Superior temporal gyrus (tissue), 1 donor: Measurements from ENCODE around the gene STC2.
"Not testable (repeated sequence)": the region's sequence is repeated elsewhere in the genome, so short reads cannot be mapped to it uniquely, and the experiment has no call there.

Source experiments
- DNase-seq: peaks from one replicate; pipeline ENCODE4 v3.0.0-alpha.2; 2016; ENCODE audit errors: extremely low spot score

STC2 gene, protein sequence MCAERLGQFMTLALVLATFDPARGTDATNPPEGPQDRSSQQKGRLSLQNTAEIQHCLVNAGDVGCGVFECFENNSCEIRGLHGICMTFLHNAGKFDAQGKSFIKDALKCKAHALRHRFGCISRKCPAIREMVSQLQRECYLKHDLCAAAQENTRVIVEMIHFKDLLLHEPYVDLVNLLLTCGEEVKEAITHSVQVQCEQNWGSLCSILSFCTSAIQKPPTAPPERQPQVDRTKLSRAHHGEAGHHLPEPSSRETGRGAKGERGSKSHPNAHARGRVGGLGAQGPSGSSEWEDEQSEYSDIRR

DNA sequence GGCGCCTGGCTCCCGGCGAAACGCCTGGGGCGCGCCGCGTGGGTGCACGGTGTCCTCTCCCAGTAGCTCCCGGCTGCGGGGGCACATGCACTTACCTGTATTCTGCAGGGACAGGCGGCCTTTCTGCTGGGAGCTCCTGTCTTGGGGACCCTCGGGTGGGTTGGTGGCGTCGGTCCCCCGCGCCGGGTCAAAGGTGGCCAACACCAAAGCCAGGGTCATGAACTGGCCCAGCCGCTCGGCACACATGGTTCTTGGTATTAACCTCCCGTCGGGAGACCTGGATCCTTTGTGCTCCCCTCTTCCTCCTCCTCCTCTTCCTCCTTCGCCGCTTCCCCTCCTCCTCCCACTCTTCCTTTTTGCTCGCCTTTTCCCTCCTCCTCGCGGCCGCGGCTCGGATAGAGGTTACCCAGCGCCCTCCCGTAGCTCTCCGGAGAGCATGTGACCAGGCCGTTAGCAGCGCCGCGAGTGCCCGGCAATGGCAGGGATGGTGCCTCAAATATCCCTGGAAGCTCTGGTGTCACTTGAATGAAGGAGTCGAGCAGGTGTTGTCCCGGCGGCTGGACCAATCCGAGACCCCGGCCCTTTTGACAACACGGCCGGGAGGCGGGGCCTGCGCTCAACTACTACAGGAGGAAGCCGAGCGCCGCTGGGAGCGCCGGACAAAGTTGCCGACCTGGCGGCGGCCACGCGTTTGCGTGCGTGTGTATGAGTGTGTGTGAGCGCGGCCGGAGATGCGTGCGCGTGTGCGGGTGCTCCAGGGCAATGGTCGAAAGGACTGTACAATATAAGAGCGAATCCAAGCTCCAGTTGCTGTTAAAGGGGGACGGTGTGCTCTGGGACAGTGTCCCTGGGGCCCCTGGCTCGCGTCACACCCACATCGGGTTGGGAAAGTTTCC, at the start of gene STC2:
Gene STC2 (minus strand): TSS at position 467 of the 896 bp plus-strand sequence. CDS start 221 bp downstream, at position 246.
- DNase-seq, result no peak

DNA sequence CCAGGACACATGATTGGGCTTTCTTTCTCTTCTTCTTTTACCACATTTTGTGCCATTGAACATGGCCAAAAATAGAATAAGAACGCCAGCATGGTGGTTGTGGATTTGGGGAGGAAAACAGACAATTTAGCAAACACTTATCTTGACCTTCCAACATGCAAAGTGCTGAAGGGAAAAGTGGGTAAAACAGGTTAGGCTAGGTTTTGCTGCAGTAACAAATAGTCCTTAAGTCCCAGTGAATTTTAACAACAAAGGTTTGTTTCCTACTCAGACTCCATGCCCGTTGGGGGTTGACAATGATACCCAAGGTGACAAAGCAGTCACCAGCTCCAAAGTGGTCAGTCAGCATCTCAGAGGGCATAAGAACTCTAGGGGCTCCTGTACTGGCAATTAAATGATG, 43.2 kb upstream of the STC2 start:
- no peak for DNase-seq

DNA sequence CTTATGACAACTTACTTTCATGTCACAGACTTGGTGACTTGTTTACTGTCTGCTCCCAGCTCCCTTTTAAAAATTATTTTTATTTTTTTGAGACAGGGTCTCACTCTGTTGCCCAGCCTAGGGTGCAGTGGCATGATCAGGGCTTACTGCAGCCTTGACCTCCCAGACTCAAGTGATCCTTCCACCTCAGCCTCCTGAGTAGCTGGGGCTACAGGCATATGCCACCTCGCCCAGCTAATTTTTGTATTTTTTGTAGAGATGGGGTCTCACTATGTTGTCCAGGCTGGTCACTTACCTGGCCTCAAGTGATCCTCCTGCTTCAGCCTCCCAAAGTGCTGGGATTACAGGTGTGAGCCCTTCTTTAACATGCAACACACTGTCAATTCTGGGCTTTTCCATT, 35.2 kb upstream of the STC2 start:
- not testable (repeated sequence) for DNase-seq

DNA sequence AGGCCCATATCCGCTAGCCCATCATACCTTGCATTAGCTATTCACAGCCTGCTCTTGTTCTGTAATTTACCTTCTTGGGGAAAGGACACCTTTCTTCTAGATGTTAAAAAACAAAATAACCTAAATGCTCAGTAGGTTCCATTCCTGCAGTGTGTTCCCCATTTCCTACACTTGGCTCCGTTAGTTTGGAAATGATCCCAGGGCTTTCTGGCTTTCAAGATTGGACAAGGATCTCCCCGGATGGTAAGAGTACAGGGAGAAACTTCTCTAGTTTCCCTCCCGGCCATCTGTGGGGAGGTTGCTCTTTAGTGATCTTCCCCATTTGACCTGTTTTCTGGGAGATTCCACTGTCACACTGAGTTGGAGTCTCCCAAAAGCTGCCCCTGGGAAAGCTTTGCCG, 27.3 kb upstream of the STC2 start:
- no peak for DNase-seq

DNA sequence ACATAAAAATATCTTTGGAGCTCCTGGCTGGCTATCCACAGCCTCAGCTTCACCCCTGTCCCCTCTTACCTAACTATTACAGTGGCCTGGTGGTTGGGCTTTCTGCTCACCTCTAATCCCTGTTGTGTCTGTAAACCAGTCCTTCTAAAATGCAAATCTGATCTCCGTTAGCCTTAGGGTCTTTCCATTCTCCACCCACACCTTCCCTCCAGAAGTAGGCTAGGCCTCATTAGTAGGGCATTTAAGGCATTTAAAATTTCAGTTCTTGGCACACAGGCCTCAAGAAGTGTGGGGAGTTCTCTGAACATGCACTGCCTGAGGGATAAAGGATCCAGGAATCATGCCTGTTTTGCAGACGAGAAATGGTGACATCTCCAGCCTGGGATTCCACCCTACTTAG, 26.4 kb upstream of the STC2 start:
- no peak for DNase-seq

DNA sequence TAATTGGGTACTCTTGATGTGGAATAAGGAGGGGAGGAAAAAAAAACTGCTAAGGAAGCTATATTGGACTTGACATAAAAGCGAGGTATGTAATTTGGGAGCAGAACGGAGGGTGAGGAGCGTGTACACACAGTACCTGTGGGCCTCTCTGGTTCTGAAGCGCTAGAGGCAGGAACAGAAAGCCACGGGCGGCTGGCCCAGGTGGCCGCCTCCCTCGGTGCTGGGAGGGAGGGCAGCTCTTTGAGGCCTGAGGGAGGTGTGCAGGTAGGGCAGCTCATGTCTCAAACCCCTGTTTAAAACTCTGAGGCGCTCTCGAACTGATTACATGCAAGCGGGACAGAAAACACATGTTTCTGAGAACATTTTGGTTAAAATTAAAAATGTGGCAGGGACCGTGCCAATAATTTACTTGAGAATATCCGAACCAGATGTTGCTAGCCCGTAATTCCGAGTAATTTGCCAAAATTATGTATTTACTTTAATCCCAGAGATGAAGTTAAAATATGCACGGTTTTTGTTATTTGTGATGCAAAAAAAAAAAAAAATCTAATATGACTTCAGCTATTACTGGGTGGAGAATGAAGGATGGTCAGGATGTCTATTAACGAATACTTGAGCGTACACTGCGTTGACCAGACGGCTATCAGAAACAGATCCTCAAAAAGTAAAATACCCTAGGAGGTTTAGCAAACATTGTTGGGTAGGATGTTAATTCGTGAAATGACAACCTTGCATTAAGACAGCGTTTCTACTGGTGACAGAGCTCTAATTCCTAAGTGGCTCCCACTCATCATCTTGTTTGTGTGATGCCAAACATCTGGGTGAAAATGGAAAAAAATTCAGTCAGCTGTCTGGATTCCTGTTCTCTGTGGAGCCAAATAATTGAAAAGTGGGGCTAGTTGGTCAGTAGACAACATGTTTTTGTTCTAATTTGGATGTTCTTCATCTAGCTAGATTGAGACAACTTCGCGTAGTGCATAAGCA, 24.4 kb upstream of the STC2 start:
- no peak for DNase-seq

DNA sequence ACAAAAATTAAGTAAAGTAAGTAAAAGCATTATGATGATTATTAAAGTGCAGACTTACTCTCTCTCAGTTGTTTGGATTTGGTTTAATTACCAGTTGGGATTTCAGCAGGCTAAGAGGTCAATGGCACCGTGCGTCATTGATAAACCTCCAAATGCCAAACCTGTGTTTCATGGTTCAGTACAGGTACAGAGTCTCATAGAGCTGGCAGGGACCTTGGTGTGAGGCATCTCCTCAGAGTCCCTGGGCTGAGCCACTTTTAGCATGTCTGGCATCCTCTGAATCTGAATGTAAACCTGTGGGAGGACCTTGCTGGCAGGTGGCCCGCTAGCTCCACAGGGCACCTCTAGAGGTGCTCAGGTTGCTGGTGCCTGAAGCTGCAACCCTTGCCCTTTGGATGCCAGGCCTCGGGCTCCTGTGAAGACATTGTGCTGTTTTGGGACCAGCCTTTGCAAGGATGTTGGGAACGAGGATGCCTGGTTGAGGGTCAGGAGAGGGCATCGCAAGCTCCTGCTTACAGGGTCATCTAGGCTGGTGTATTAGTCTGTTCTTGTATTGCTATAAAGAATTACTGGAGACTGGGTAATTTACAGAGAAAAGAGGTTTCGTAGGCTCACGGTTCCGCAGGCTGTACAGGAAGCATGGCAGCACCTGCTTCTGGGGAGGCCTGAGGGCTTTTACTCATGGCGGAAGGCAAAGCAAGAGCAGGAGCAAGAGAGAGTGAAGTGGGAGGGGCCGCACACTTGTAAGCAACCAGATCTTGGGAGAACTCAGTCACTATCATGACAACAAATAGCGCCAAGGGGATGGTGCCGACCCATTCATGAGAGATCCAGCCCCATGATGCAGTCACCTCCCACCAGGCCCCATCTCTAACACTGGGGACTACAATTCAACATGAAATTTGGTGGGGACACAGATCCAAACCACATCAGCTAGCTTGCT, 14.9 kb upstream of the STC2 start:
- DNase-seq, result no peak

DNA sequence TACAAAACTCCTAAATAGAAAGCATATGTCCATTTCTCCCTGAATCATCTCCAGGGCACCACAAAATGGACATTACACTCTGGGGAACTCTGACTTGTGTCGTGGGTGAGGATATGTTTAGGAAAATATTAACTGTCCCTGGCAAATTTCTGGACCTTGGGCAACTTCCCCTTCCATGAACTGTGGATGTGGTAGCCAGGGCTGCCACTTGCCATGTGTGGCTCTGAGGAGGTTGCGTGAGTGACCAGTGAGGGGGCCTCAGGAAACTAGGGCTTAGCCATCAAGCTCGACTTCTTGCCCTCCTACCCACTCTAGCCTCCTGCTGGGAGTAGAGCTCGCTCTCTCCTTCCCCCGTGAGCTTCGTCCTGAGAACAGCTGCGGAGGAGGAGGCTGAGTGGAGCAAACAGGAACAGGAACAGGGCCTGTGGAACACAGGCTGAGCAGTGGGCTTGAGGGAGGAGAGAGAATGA, 13.8 kb upstream of the STC2 start:
- no peak for DNase-seq

DNA sequence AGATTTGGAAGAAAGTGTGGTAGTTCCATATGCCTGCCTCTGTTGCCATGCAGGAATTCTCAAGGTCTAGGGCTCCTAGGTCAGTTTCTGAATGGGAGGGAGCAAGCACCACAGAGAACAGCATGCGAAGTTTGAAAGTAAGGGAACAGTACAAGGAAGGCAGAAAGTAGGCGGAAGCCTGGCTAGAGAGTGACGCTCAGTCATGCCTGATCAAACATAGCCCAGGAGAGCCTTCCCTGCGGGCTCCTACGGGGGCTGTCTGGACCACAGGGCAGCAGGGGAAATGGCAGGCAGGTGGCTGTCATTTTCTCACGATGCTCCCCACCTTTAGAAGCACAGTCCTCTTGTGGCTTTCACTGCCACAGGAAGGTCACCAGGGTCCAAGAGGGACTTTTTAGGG, 12.8 kb upstream of the STC2 start:
- DNase-seq, result no peak

DNA sequence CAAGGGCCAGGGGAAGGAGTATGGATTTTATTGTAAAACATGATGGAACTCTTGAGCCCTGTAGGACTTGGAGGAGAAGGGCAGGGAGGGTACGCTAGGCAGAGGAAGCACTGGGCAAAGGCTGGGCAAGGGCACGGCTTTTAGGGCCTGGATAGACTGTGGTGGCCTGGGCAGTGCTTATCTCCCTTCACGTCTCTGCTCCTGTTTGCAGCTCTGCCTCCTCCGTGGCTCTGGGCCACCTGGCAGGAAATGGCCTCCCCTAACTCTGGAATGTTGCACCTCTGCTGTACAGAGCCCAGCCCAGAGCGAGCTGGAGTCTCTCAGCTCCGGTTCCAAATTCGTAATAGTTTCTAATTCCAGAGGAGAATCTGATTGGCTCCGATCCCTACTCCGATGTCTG, 12.2 kb upstream of the STC2 start:
- DNase-seq, result no peak

DNA sequence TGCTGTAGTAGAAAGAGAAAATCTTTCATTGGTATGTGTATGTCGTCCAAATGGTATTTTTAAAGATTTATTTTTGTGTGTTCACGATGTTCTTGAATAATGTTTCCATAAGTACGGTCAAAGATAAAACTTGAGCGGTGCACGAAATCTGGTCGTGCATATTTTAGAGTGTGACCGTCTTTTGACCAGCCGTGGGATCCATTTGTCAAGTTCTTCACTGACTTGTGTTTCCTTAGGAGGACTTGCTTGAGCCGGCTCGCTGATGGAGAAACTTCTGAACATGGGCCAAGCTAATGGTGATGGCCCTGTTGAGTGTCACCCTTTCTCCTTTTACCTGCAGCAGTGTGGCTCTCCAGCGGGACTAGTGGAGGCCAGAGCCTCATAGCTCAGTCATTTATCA, 11.1 kb upstream of the STC2 start:
- DNase-seq, result no peak

DNA sequence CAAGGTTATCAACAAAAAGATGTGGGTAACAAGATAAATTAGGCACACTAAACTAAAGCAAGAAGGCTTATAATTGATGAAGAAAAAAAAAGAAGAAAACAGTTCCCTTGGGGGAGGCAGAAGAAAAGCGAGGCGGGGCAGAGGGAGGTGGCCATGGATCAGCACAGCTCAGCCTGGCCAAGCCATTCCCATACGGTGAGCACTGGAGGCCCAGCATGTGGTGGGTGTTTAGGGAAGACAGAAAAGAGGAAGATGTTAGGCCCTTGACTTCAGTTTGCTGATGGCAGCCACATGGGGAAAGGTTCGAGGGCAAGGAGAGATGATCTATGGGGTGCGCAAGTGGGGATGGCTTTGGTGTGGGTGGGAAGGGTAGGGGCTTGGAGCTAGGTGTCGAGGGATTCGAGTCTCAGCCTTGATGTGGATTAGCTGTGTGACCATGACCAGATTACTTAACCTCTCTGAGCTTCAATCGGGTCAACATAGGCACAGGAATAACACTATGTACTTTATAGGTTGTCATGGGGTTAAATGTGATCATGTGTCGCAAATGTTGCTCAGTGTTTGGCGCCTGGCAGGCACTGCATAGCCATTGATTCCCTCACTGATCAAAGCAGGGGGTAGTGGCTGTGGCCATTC, 10.3 kb upstream of the STC2 start:
- DNase-seq, result no peak

DNA sequence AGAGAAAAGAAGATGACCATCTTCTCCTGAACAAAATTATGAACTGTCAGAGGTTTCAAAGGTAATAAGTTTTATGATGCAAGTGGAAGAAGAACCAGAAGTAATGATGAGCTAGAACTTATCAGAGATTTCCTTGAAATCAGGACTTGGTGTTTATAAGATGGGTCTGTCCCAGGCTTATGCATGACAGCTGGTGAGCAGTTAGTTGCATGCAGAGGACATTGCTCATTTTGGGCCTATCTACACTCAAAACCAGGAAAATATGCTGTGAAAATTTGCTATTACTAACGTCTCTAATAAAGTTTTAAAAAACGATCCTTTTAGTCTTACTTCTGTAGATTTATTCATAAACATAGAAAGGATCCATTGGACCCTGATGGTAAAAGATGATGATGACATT, 6.6 kb upstream of the STC2 start:
- DNase-seq, result no peak

DNA sequence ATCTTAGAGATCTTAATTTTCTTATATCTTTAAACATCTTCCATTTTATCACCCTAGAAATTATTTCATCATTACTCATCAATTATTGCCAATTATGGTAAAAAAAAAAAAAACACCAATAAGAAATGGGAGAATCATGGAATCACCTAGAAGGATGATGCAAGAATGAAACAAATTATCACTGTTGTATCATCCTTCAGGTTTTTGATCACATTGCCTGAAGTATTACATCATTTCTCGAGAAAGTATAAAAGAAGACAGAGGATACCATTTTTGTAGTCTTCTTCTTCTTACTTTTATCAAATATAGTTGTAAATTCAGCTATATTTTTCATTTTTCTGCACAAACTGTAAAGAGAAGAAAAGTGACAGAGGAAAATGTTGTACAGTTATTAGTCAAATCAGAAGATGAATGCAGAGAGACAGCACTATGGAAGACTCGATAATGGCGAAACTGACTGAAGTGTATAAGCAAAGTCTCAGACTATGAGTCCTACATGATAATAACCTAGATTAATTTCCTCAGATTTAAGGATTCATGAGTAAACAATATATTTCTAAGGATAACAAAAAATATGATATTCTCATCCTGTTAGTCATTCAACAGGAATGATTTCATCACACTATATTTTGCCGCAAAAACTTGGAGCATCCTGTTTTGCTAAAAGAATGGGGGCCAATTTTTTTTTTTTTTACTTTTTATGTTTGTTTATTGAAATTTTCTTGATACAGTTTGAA, 5.9 kb upstream of the STC2 start:
- DNase-seq, result no peak

DNA sequence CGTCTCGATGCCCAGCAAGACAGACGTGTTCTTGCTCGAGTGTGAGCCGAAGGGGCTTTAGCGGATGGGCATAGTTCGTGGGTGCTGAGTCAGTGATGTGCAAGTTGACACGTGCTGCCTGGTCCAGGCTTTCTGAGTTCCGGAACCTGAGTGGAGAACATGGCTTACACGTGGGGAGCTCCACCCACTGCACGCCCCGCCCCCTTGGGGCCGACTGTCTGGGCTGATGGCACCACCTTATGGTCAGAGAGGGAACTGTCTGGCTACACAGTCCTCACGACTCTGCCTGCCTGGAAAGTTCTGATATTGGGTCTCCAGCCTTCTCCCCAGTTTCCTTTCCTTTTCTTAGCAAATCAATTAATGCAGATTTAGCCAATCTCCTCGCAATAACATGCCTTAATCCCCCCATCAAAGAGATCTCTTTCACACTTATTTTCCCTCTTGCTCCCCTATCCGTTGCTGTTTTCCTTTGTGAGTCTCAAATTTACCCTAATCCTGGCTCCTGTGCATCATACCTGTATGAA, 3.8 kb upstream of the STC2 start:
- DNase-seq, result peak; percentile 88

DNA sequence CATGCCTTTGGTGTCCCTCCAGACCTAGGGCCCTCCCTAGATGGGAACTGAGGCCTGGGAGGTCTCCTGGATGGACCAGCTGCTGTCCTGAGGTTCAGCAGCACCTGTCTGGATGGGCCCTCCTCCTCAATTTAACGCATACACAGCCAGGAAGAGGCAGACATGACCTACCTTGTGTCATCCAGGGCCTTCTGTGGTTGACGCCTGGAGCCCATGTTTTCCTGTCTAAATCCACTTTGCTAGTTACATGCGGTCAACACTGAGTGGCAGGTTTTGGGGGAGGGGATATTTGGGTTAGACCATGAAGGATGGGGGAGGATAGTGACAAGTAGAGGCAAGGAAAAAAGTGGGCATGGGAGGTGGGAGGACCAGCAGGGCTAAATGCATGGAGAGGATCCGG, 3.1 kb upstream of the STC2 start:
- no peak for DNase-seq

DNA sequence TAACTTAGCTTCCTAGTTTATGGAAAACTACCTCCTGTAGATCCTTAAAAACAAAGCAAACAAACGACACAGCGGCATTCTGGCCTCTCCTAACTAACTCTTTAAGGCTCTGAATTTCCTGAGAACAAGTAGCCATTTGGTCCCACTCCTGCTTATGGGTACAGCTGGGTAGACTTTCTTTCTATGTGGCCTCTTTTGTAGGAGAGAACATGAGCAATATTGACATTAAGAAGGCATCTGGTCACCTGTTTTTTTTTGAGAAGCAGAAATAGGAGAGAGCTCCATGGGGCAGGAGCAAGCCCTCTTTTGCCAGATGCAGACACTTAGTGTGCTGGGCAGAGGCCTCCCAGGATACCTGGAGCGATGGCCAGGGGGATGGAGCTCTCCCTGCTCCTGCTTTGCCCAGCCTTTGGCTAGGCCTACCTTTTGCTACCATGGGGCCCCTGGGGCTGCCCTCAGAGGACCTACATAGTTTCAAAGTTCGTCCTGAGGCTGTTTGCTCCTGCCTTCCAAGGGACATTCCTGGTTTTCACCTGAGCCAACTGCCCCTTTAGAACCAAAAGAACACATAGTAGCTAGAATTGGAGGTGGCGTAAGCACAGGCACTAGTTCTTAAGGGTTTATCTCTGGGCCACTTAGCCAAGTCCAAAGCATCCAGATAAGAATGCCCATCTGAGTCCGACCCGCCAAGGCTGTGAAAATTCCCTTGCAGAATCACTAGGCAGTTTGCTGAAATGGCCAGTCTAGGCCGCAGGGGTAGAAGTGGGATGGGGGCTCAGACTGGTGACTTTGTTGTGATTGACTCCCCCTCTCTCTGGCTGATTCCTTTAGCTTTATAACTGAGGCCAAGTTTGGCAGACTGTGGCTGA, 2.4 kb upstream of the STC2 start:
- DNase-seq, result no peak
